Measurements from ENCODE around the gene COX5B.
"Not testable (repeated sequence)": the region's sequence is repeated elsewhere in the genome, so short reads cannot be mapped to it uniquely, and the experiment has no call there.

- TF ChIP-seq, protein P1, sequence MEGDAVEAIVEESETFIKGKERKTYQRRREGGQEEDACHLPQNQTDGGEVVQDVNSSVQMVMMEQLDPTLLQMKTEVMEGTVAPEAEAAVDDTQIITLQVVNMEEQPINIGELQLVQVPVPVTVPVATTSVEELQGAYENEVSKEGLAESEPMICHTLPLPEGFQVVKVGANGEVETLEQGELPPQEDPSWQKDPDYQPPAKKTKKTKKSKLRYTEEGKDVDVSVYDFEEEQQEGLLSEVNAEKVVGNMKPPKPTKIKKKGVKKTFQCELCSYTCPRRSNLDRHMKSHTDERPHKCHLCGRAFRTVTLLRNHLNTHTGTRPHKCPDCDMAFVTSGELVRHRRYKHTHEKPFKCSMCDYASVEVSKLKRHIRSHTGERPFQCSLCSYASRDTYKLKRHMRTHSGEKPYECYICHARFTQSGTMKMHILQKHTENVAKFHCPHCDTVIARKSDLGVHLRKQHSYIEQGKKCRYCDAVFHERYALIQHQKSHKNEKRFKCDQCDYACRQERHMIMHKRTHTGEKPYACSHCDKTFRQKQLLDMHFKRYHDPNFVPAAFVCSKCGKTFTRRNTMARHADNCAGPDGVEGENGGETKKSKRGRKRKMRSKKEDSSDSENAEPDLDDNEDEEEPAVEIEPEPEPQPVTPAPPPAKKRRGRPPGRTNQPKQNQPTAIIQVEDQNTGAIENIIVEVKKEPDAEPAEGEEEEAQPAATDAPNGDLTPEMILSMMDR (IDR thresholded peaks at IDR 0.05; ENCODE audit: low read length) = not testable (repeated sequence)
- TF ChIP-seq EZH2 (IDR thresholded peaks at IDR 0.05; ENCODE audit: borderline replicate concordance, low read length) = not testable (repeated sequence)
Measured at GRCh38 chr2:97605524-97606339, 40.1 kb upstream of the COX5B start.
